HepG2 (cell line): ENCODE data around the gene MAT2A. TPM values are rescaled to one million over a fixed set of nuclear protein-coding genes. Genes with fewer than 3 reads are reported as not detected.

ENCODE experiments used
- AHR ChIP-seq: IDR thresholded peaks from 2 replicates; pipeline ENCODE4 v1.6.1; 2018; ENCODE audit warnings: missing genetic modification reagents, missing compliant biosample characterization
- BRD4 ChIP-seq: sonication (generic); formaldehyde crosslinking; IDR thresholded peaks from 2 replicates; pipeline ENCODE4 v1.4.0; 2020; ENCODE audit warnings: missing genetic modification reagents
- GZF1 ChIP-seq: sonication (generic); formaldehyde crosslinking; IDR thresholded peaks from 2 replicates; pipeline ENCODE4 v1.5.1; 2020; ENCODE audit warnings: mild to moderate bottlenecking, missing genetic modification reagents
- IRX3 ChIP-seq: sonication (generic); formaldehyde crosslinking; IDR thresholded peaks from 2 replicates; pipeline ENCODE4 v1.8.1; 2023; ENCODE audit warnings: mild to moderate bottlenecking, low read depth, missing genetic modification reagents, borderline replicate concordance
- MED1 ChIP-seq: sonication (generic); formaldehyde crosslinking; IDR thresholded peaks from 2 replicates; pipeline ENCODE4 v1.4.0; 2020; ENCODE audit warnings: missing genetic modification reagents
- MIER3 ChIP-seq: IDR thresholded peaks from 2 replicates; pipeline ENCODE4 v1.6.1; 2016; ENCODE audit warnings: missing compliant biosample characterization, borderline replicate concordance
- MXI1 ChIP-seq: IDR thresholded peaks from 3 replicates; pipeline ENCODE4 v1.6.1; 2012; ENCODE audit warnings: low read depth, low read length, inconsistent platforms, borderline replicate concordance
- MYNN ChIP-seq: sonication (generic); formaldehyde crosslinking; IDR thresholded peaks from 2 replicates; pipeline ENCODE4 v1.4.0; 2020; ENCODE audit warnings: mild to moderate bottlenecking, low read depth, missing genetic modification reagents
- PAWR ChIP-seq: sonication (generic); formaldehyde crosslinking; IDR thresholded peaks from 2 replicates; pipeline ENCODE4 v1.4.0; 2020; ENCODE audit warnings: missing genetic modification reagents, mild to moderate bottlenecking, borderline replicate concordance
- POLR2AphosphoS2 ChIP-seq: IDR thresholded peaks from 2 replicates; pipeline ENCODE4 v1.6.1; 2011; ENCODE audit warnings: low read depth, low read length, improper control_type of control experiment
- RNF219 ChIP-seq: sonication (generic); formaldehyde crosslinking; IDR thresholded peaks from 2 replicates; pipeline ENCODE4 v1.5.0; 2020; ENCODE audit warnings: mild to moderate bottlenecking, missing genetic modification reagents
- ZBTB44 ChIP-seq: sonication (generic); formaldehyde crosslinking; IDR thresholded peaks from 2 replicates; pipeline ENCODE4 v1.4.0; 2020; ENCODE audit warnings: missing genetic modification reagents
- ZC3H4 ChIP-seq: sonication (generic); formaldehyde crosslinking; IDR thresholded peaks from 2 replicates; pipeline ENCODE4 v1.4.0; 2020; ENCODE audit warnings: missing genetic modification reagents, borderline replicate concordance
- ZFP62 ChIP-seq: sonication (generic); formaldehyde crosslinking; IDR thresholded peaks from 2 replicates; pipeline ENCODE4 v1.4.0; 2020; ENCODE audit warnings: missing genetic modification reagents
- ZNF30 ChIP-seq: sonication (generic); formaldehyde crosslinking; IDR thresholded peaks from 2 replicates; pipeline ENCODE4 v1.5.0; 2020; ENCODE audit warnings: mild to moderate bottlenecking, missing genetic modification reagents
- ZNF556 ChIP-seq: sonication (generic); formaldehyde crosslinking; IDR thresholded peaks from 2 replicates; pipeline ENCODE4 v1.4.0; 2020; ENCODE audit warnings: mild to moderate bottlenecking, missing genetic modification reagents, borderline replicate concordance
- ZNF768 ChIP-seq: sonication (generic); formaldehyde crosslinking; IDR thresholded peaks from 2 replicates; pipeline ENCODE4 v1.4.0; 2020; ENCODE audit warnings: missing genetic modification reagents
- ZSCAN9 ChIP-seq: IDR thresholded peaks from 2 replicates; pipeline ENCODE4 v1.6.1; 2016; ENCODE audit warnings: borderline replicate concordance
- polyA plus RNA-seq, 8 experiments: library from polyadenylated mRNA; depleted of rRNA in 3 of 8; stranded (reverse) in 7 of 8; unstranded in 1 of 8; fragments of >200 nt; fragmentation: Illumina TruSeq in 4 of 8; extraction: Trizol in 4 of 8; gene quantifications; 2 replicates each; pipeline versions ENCODE4 v1.2.1 to v1.2.3, GENCODE V29; 2011 to 2016; ENCODE audit warnings: low read depth in 4 of 8, missing spikeins in 1 of 8, mixed read lengths in 1 of 8; ENCODE audit not compliant: insufficient read depth in 1 of 8
- total RNA-seq, 5 experiments: library from RNA; depleted of rRNA; stranded (reverse); fragments of >200 nt; fragmentation: Illumina TruSeq; extraction: Trizol; gene quantifications; 2 replicates each; pipeline ENCODE4 v1.2.3, GENCODE V29; 2016; ENCODE audit warnings: low read depth in 1 of 5
- TF ChIP-seq, protein P1 (sequence below), 2 experiments: sonication (generic) in 1 of 2; formaldehyde crosslinking in 1 of 2; IDR thresholded peaks; 2 replicates each; pipeline versions ENCODE4 v1.5.1 to v1.6.1; 2011 to 2020; ENCODE audit warnings: borderline replicate concordance in 1 of 2, low read depth in 1 of 2, low read length in 1 of 2, mild to moderate bottlenecking in 1 of 2, missing genetic modification reagents in 1 of 2, moderate library complexity in 1 of 2

Gene MAT2A
- total and polyA plus RNA-seq, 2 of the 13 experiments (the other 11 are each of a cell fraction or from before 2014, with no cell fraction given) = 155 to 331 TPM

GRCh38 chr2:85551698-85552678 is 13.0 kb downstream of the MAT2A start (continued):
- TF ChIP-seq IRX3 (CRISPR knock-in tag) (peak; percentile 32; the same call in 1 of the 2 replicates), POLR2AphosphoS2 (no peak; the same call in 1 of the 2 replicates), ZNF30 (CRISPR knock-in tag) (no peak), ZC3H4 (CRISPR knock-in tag) (no peak), ZFP62 (CRISPR knock-in tag) (no peak), GZF1 (no peak), MIER3 (CRISPR knock-in tag) (no peak), ZSCAN9 (CRISPR knock-in tag) (0 out of 2 replicates have a peak, but pooled peaks have one; percentile 46), RNF219 (CRISPR knock-in tag) (no peak), BRD4 (CRISPR knock-in tag) (no peak), MYNN (no peak), MXI1 (no peak; the same call in 2 of the 3 replicates), AHR (CRISPR knock-in tag) (no peak), PAWR (CRISPR knock-in tag) (no peak), MED1 (CRISPR knock-in tag) (no peak), ZNF556 (CRISPR knock-in tag) (no peak), ZBTB44 (CRISPR knock-in tag) (no peak), ZNF768 (CRISPR knock-in tag) (no peak)
- TF ChIP-seq, protein P1, sequence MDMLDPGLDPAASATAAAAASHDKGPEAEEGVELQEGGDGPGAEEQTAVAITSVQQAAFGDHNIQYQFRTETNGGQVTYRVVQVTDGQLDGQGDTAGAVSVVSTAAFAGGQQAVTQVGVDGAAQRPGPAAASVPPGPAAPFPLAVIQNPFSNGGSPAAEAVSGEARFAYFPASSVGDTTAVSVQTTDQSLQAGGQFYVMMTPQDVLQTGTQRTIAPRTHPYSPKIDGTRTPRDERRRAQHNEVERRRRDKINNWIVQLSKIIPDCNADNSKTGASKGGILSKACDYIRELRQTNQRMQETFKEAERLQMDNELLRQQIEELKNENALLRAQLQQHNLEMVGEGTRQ (IDR thresholded peaks at IDR 0.05; ENCODE audit: low read depth, low read length) = no peak
- TF ChIP-seq, protein P1 (CRISPR knock-in tag; IDR thresholded peaks at IDR 0.05; ENCODE audit: borderline replicate concordance) = no peak
